AG04450 (cell line): ENCODE measurements around the gene DRICH1. TPM values are rescaled to one million over a fixed set of nuclear protein-coding genes. Genes with fewer than 3 reads are reported as not detected.
"Not testable (repeated sequence)": the region's sequence is repeated elsewhere in the genome, so short reads cannot be mapped to it uniquely, and the experiment has no call there.

Experiments used
- CTCF ChIA-PET: fragments of 300-600, 350-600 bp; formaldehyde crosslinking; extraction: SDS; loops from one replicate; lab custom pipeline; 2022; ENCODE audit warnings: antibody characterized with exemption, inconsistent platforms; lab: Charles Lee
- POLR2A ChIA-PET: fragments of 350-600 bp; formaldehyde crosslinking; extraction: SDS; loops from one replicate; lab custom pipeline; 2021; ENCODE audit warnings: antibody characterized with exemption, inconsistent platforms; lab: Yijun Ruan, JAX
- DNase-seq: peaks from one replicate; pipeline ENCODE4 v3.0.0-alpha.2; 2011; ENCODE audit warnings: low read depth, low spot score
- H3K27ac ChIP-seq: one replicate; pipeline ENCODE4 v1.5.1; 2012; ENCODE audit warnings: low read depth, low read length, control low read depth
- H3K27me3 ChIP-seq: one replicate; pipeline ENCODE4 v1.6.0; 2012; ENCODE audit warnings: low read length; ENCODE audit not compliant: control insufficient read depth, insufficient read depth
- H3K4me3 ChIP-seq: 2 replicates; pipeline ENCODE4 v1.5.1; 2011; ENCODE audit warnings: mild to moderate bottlenecking, low read depth, low read length, control low read depth
- H3K9me3 ChIP-seq: 2 replicates; pipeline ENCODE4 v1.5.1; 2012; ENCODE audit warnings: low read length; ENCODE audit not compliant: control insufficient read depth, insufficient read depth
- polyA plus RNA-seq: library from polyadenylated mRNA; depleted of rRNA; stranded (reverse); fragments of >200 nt; gene quantifications from 2 replicates; pipeline ENCODE4 v1.2.3, GENCODE V29; 2011
- TF ChIP-seq, protein P1 (sequence below): IDR thresholded peaks from 2 replicates; pipeline ENCODE4 v1.5.1; 2011; ENCODE audit warnings: low read depth, low read length, control low read depth, inconsistent platforms

Gene DRICH1
- polyA plus RNA-seq, 1 experiment, result 0.17 TPM

GRCh38 chr22:23622634-23623033 is 9.5 kb downstream of the DRICH1 start:
- H3K4me3 ChIP-seq, result no peak overlapping the region
- no peak overlapping the region for H3K27ac ChIP-seq
- no peak for DNase-seq
- POLR2A ChIA-PET, result no interaction called here
- no peaks in the 10 kb centered on the region for H3K9me3 ChIP-seq
- peaks cover 5% of the 10 kb centered on the region for H3K27me3 ChIP-seq
- TF ChIP-seq, protein P1, sequence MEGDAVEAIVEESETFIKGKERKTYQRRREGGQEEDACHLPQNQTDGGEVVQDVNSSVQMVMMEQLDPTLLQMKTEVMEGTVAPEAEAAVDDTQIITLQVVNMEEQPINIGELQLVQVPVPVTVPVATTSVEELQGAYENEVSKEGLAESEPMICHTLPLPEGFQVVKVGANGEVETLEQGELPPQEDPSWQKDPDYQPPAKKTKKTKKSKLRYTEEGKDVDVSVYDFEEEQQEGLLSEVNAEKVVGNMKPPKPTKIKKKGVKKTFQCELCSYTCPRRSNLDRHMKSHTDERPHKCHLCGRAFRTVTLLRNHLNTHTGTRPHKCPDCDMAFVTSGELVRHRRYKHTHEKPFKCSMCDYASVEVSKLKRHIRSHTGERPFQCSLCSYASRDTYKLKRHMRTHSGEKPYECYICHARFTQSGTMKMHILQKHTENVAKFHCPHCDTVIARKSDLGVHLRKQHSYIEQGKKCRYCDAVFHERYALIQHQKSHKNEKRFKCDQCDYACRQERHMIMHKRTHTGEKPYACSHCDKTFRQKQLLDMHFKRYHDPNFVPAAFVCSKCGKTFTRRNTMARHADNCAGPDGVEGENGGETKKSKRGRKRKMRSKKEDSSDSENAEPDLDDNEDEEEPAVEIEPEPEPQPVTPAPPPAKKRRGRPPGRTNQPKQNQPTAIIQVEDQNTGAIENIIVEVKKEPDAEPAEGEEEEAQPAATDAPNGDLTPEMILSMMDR, result no peak
- CTCF ChIA-PET, result interaction anchor here (0.9 kb wide), 1 partner anchor 31 kb away, joined by 3 read pairs; no protein-coding TSS in a partner anchor

GRCh38 chr22:23621916-23622315 is 10.2 kb downstream of the DRICH1 start:
- H3K27ac ChIP-seq, H3K27me3 ChIP-seq, DNase-seq, CTCF ChIA-PET, H3K9me3 ChIP-seq, POLR2A ChIA-PET, H3K4me3 ChIP-seq: not testable (repeated sequence)

GRCh38 chr22:23621082-23621780 is 10.9 kb downstream of the DRICH1 start:
- POLR2A ChIA-PET, result no interaction called here
- H3K27ac ChIP-seq, result no peak overlapping the region
- TF ChIP-seq, protein P1, result no peak
- peaks cover 5% of the 10 kb centered on the region for H3K27me3 ChIP-seq
- no peak overlapping the region for H3K4me3 ChIP-seq
- no peak for DNase-seq
- CTCF ChIA-PET, result no interaction called here
- no peaks in the 10 kb centered on the region for H3K9me3 ChIP-seq

DNA sequence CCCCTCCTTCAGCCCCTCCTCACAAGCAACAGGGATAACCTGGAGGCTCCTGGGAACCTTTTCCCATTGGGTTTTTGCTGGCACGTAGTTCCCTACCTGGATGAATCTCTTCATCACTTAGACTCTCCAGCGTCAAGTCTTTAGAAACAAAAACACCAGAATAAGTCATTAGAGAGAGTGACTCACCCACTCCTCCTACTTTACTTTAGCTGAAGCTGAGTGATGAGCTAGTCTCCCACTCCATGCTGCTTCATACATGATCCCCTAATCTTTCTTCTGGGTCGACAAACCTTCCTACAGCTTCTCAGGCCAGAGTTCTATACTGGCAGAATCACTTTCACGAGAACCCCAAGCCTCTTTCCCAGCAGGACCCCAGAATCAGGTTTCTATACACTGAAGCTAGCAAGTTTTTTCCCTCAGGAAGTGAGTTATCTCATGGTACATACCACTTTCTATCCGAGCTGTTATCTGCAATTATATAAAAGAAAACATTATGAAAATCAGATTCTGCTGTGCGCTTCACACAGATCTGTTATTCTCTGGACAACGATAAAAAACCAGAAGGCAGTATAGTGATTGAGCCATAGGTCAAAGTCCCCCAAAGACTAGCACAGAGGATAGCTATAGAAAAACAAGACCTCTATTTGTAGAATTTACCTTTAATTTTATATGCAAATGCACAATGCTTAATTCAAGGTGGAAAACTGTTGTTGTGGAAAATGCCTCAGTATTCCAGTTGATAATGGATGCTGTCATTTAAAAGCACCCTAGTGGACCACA is 18.7 kb downstream of the DRICH1 start:
- no peaks in the 10 kb centered on the region for H3K27me3 ChIP-seq
- H3K9me3 ChIP-seq, result no peaks in the 10 kb centered on the region
- TF ChIP-seq, protein P1, result no peak
- H3K27ac ChIP-seq, result no peak overlapping the region
- ChIA-PET CTCF (interaction anchor here (1.2 kb wide), 1 partner anchor 21 kb away, joined by 6 read pairs; no protein-coding TSS in a partner anchor), POLR2A (no interaction called here)
- DNase-seq, result no peak
- no peak overlapping the region for H3K4me3 ChIP-seq

GRCh38 chr22:23609983-23610781 is 21.9 kb downstream of the DRICH1 start:
- ChIA-PET POLR2A (no interaction called here), CTCF (no interaction called here)
- no peak overlapping the region for H3K4me3 ChIP-seq

More at GRCh38 chr22:23609983-23610781, 21.9 kb downstream of the DRICH1 start:
- H3K9me3 ChIP-seq, result no peaks in the 10 kb centered on the region; the same call in 1 of the 2 replicates
- TF ChIP-seq, protein P1, result no peak
- H3K27ac ChIP-seq, result peak overlapping the region; percentile 21
- H3K27me3 ChIP-seq, result no peaks in the 10 kb centered on the region
- DNase-seq, result no peak
